ENCODE data around the gene DEGS2. TPM values are rescaled to one million over a fixed set of nuclear protein-coding genes. Genes with fewer than 3 reads are reported as not detected.
A peak's percentile ranks its signal among the peaks of the same experiment; 100 is the strongest.

The DEGS2 gene
- total RNA-seq, 1 donor from 2014 or later: 1.3 TPM

DNA sequence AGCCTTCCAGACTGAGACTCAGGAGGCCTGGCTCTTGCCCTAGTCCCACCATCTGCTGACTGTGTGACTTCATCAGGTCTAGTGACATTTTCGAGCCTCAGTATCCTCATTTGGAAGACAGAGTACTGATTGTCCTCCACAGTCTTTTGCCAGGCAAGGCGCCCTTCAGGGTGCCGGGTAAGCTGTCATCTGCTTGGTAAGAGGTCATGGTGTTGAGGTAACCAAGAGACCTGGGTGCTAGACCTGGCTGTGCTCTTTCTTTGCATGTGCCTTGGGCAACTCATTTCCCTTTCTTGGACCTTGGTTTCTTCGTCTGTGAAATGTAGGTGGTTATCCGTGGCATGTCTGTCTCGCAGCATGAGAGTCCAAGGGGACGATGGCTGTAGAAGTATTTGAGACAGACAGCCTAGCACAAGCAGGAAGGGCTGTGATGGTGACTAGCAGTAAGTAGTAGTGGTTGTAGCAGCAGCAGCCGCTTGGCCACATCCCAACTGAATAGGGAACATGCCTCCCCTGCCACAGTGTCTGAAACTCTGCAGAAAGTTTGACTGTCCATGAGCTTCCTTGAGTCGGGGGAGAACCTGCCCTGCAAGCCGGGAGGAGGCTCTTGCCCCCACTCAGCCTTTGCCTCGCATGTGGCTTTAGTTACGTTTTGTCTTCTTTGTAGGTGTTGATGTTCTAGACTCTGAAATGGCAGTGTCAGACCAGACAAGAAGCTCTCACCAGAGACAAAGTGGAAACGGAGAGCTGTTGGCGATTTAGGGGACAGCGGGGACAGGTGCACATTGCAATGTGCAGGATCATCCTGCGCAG is 53.9 kb downstream of the DEGS2 start:
- DNase-seq (ENCODE audit: low spot score, unreplicated experiment): no peak
- H3K36me3 Mint-ChIP-seq (ENCODE audit: insufficient read depth): peaks cover 6% of the 10 kb centered on the region
- no peak overlapping the region for H3K4me3 Mint-ChIP-seq (ENCODE audit: low read depth)
- no peaks in the 10 kb centered on the region for H3K27me3 Mint-ChIP-seq
- TF ChIP-seq, protein P1, sequence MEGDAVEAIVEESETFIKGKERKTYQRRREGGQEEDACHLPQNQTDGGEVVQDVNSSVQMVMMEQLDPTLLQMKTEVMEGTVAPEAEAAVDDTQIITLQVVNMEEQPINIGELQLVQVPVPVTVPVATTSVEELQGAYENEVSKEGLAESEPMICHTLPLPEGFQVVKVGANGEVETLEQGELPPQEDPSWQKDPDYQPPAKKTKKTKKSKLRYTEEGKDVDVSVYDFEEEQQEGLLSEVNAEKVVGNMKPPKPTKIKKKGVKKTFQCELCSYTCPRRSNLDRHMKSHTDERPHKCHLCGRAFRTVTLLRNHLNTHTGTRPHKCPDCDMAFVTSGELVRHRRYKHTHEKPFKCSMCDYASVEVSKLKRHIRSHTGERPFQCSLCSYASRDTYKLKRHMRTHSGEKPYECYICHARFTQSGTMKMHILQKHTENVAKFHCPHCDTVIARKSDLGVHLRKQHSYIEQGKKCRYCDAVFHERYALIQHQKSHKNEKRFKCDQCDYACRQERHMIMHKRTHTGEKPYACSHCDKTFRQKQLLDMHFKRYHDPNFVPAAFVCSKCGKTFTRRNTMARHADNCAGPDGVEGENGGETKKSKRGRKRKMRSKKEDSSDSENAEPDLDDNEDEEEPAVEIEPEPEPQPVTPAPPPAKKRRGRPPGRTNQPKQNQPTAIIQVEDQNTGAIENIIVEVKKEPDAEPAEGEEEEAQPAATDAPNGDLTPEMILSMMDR (IDR thresholded peaks at IDR 0.05; ENCODE audit: unreplicated experiment): no peak
- H3K4me1 Mint-ChIP-seq (ENCODE audit: low read depth): peaks cover 6% of the 10 kb centered on the region
- H3K27ac Mint-ChIP-seq: no peak overlapping the region
- H3K9me3 Mint-ChIP-seq (ENCODE audit: low read depth): no peaks in the 10 kb centered on the region

DNA sequence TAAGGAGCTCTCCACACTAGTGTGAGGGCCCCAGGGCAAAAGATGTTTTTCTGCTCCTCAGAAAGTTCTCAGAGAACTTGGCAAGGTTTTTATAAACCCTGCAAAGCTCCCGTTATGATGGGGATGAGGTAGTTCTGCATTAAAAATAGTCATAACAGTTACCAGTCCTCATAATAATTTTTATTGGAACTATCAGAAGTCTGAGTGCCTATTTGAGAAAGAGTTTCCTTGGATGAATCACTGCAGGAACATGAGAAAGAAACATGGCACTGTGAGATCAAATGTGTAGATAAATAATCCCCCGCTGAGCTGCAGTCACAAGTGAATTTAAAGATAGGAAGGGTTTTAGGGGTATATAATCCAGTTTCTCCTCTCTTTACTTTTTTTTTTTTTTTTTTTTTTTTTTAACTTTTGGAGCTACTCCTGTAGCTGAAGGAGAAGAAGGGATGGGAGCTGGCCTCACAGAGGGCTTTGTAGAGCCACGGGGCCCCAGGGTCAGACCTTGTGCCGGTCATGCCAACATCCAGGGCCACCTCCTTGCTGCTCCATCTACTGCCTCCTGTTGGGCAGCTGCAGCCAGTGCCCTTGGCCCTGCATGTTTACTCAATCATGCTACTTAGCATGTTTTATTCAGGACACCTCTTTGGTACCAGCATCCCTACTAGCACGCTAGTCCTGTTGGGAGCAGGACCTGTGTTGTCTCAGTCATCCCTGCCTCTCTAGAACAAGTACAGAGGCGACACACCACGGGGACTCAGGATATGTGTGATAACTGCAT is 54.7 kb downstream of the DEGS2 start:
- H3K4me3 Mint-ChIP-seq (ENCODE audit: low read depth): no peak overlapping the region
- TF ChIP-seq, protein P1 (IDR thresholded peaks at IDR 0.05; ENCODE audit: unreplicated experiment): no peak
- H3K27me3 Mint-ChIP-seq: no peaks in the 10 kb centered on the region
- peaks cover 6% of the 10 kb centered on the region for H3K4me1 Mint-ChIP-seq (ENCODE audit: low read depth)
- no peak for DNase-seq (ENCODE audit: low spot score, unreplicated experiment)
- peaks cover 6% of the 10 kb centered on the region for H3K36me3 Mint-ChIP-seq (ENCODE audit: insufficient read depth)
- no peak overlapping the region for H3K27ac Mint-ChIP-seq
- no peaks in the 10 kb centered on the region for H3K9me3 Mint-ChIP-seq (ENCODE audit: low read depth)

DNA sequence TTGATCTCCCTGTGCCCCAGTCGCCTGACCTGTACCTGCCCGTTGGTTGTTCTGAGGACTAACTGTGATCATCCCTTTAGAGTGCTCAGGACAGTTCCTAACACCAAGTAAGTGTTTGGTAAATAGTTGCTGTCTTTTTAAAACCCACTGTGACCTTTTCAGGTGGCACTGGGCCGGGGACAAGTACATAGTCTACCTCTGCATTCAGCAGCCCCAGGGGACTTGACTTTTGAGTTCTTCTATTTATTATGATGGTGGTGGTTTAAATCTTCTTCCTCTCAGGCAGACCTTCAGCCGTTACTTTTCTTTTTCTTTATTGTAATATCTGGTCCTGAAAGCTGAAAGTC is 55.5 kb downstream of the DEGS2 start:
- peaks cover 6% of the 10 kb centered on the region for H3K4me1 Mint-ChIP-seq (ENCODE audit: low read depth)
- no peak overlapping the region for H3K4me3 Mint-ChIP-seq (ENCODE audit: low read depth)
- no peaks in the 10 kb centered on the region for H3K27me3 Mint-ChIP-seq
- no peak overlapping the region for H3K27ac Mint-ChIP-seq
- TF ChIP-seq, protein P1 (IDR thresholded peaks at IDR 0.05; ENCODE audit: unreplicated experiment): no peak
- peaks cover 6% of the 10 kb centered on the region for H3K36me3 Mint-ChIP-seq (ENCODE audit: insufficient read depth)
- no peaks in the 10 kb centered on the region for H3K9me3 Mint-ChIP-seq (ENCODE audit: low read depth)
- no peak for DNase-seq (ENCODE audit: low spot score, unreplicated experiment)

DNA sequence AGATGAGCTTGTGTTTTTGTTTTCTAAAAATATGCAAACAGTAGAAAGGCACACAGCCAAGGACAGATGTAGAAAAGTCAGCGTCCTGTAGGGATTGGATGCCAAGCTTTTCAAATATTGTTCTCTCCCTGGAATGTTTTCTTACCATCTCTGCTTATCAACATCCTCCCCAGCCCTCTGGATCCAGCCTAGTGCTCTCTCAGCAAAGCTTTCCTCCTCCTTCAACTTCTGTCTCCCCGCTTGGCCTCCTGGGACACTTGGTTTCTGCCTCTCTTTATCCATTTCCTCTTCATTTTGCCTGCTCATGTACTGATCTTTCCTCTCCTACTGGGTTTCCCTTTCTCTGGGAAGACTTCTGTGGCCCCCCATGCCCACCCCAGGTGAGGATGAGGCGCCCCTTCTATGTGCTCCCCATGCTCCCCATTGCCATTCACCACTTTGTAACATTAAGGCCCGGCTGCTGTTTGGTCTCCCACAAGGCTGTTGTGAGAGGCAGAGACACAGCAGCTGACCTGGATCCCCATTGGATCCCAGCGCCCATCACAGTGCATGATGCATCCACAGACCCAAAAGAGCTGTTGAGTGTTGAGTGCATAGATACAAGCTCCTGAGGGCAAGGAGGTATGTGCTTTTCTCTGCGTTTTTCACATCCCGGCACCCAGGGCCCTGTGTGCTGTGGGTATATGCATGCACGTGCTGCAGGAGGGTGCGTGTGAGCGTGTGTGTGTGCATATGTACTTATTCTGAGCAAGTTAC is 56.0 kb downstream of the DEGS2 start:
- Mint-ChIP-seq H3K27me3 (no peaks in the 10 kb centered on the region), H3K9me3 (ENCODE audit: low read depth) (no peaks in the 10 kb centered on the region), H3K4me3 (ENCODE audit: low read depth) (no peak overlapping the region), H3K36me3 (ENCODE audit: insufficient read depth) (peaks cover 7% of the 10 kb centered on the region), H3K4me1 (ENCODE audit: low read depth) (peaks cover 3% of the 10 kb centered on the region), H3K27ac (peak overlapping the region; percentile 35)
- TF ChIP-seq, protein P1 (IDR thresholded peaks at IDR 0.05; ENCODE audit: unreplicated experiment): no peak
- no peak for DNase-seq (ENCODE audit: low spot score, unreplicated experiment)

DNA sequence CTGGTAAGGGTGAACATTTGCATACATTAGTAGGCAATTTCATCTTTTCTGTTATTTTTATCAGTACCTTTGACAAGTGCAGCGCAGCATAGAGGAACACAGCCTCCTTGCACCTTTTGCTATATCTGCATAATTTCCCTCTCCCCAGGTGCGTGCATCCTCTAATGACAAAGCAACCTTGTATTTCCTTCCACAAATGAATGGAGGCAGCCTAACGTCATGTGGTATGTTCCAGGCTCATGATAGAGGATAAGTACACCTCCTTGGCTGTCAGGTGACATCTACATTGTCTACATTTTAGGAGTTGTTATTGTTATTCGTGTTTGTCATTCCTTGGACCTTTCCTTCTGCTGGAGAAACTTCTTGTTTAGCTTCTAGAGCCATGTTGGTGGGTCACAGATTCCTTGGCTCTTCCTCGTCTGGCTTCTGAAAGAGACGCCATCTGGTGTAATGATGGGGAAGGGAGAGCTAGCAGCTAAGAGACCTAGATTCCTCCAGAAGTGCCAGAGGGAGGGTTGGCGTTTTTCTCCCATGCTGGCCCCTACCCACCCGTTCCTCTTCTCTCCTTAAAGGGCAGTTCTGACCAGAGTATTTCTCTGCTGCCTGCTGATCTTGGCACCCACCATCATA is 57.2 kb downstream of the DEGS2 start:
- H3K36me3 Mint-ChIP-seq (ENCODE audit: insufficient read depth): peaks cover 7% of the 10 kb centered on the region
- TF ChIP-seq, protein P1 (IDR thresholded peaks at IDR 0.05; ENCODE audit: unreplicated experiment): no peak
- no peaks in the 10 kb centered on the region for H3K4me1 Mint-ChIP-seq (ENCODE audit: low read depth)
- no peak overlapping the region for H3K27ac Mint-ChIP-seq
- no peaks in the 10 kb centered on the region for H3K9me3 Mint-ChIP-seq (ENCODE audit: low read depth)
- no peak for DNase-seq (ENCODE audit: low spot score, unreplicated experiment)
- no peak overlapping the region for H3K4me3 Mint-ChIP-seq (ENCODE audit: low read depth)
- H3K27me3 Mint-ChIP-seq: no peaks in the 10 kb centered on the region

Measured in progenitor cell of endocrine pancreas (in vitro differentiated cells).